IMR-90 (cell line): ENCODE measurements around the gene PTPRF. TPM values are rescaled to one million over a fixed set of nuclear protein-coding genes. Genes with fewer than 3 reads are reported as not detected.

ENCODE experiments used
- ATAC-seq: fragments of 200-7000 bp; cut with Tn5 transposase; 2 replicates; pipeline ENCODE4 v1.9.1; 2020; ENCODE audit warnings: low read depth, mild to moderate bottlenecking, moderate library complexity
- BruUV-seq: library from RNA; stranded (reverse); fragments of 400-500 nt; replicated peaks from 2 replicates; lab custom pipeline; 2021; lab: Mats Ljungman, UMichigan
- CTCF ChIA-PET: fragments of 300-600 bp; formaldehyde crosslinking; extraction: SDS; loops from one replicate; lab custom pipeline; 2021; ENCODE audit warnings: antibody characterized with exemption; lab: Yijun Ruan, JAX
- POLR2A ChIA-PET: fragments of 300-600 bp; sonication (Branson Sonifier 250); formaldehyde crosslinking; loops from one replicate; lab custom pipeline; 2022; ENCODE audit warnings: antibody characterized with exemption; ENCODE audit not compliant: unreplicated experiment; lab: Charles Lee
- DNase-seq: peaks from one replicate; pipeline ENCODE4 v3.0.0; 2013
- H2AFZ ChIP-seq: replicated peaks from 2 replicates; pipeline ENCODE3; 2013; ENCODE audit warnings: low read length, mild to moderate bottlenecking; ENCODE audit not compliant: poor library complexity
- H2AK5ac ChIP-seq: 2 replicates; pipeline ENCODE4 v1.6.1; 2013; ENCODE audit warnings: low read depth, low read length, inconsistent platforms
- H2AK9ac ChIP-seq: replicated peaks from 2 replicates; pipeline ENCODE3; 2013; ENCODE audit warnings: mild to moderate bottlenecking, low read depth, low read length, moderate library complexity; ENCODE audit not compliant: poor library complexity
- H2BK120ac ChIP-seq: 2 replicates; pipeline ENCODE4 v1.6.1; 2013; ENCODE audit warnings: low read depth, low read length, inconsistent platforms
- H2BK15ac ChIP-seq: 3 replicates; pipeline ENCODE4 v1.6.1; 2013; ENCODE audit warnings: low read depth, low read length, inconsistent platforms
- H2BK20ac ChIP-seq: 2 replicates; pipeline ENCODE4 v1.6.1; 2013; ENCODE audit warnings: low read depth, mild to moderate bottlenecking, inconsistent platforms, low read length, moderate library complexity
- H2BK5ac ChIP-seq: 2 replicates; pipeline ENCODE4 v1.6.1; 2013; ENCODE audit warnings: mild to moderate bottlenecking, low read depth, low read length, inconsistent platforms; ENCODE audit not compliant: poor library complexity, severe bottlenecking
- H3K14ac ChIP-seq: replicated peaks from 2 replicates; pipeline ENCODE4 v1.6.1; 2013; ENCODE audit warnings: low read depth, low read length, inconsistent platforms
- H3K18ac ChIP-seq: 2 replicates; pipeline ENCODE4 v1.6.1; 2013; ENCODE audit warnings: low read depth, low read length, control low read depth
- H3K23ac ChIP-seq: 2 replicates; pipeline ENCODE4 v1.6.1; 2013; ENCODE audit warnings: low read depth, low read length, inconsistent platforms
- H3K27ac ChIP-seq: 2 replicates; pipeline ENCODE4 v1.5.1; 2013; ENCODE audit warnings: mild to moderate bottlenecking, control low read depth, low read length; ENCODE audit not compliant: insufficient read depth
- H3K27me3 ChIP-seq: 2 replicates; pipeline ENCODE4 v1.6.1; 2013; ENCODE audit warnings: low read length; ENCODE audit not compliant: control insufficient read depth, insufficient read depth
- H3K36me3 ChIP-seq: 2 replicates; pipeline ENCODE4 v1.6.1; 2013; ENCODE audit warnings: low read length, mixed read lengths; ENCODE audit not compliant: control insufficient read depth, insufficient read depth
- H3K4ac ChIP-seq: 2 replicates; pipeline ENCODE4 v1.6.1; 2013; ENCODE audit warnings: low read depth, low read length, inconsistent platforms
- H3K4me1 ChIP-seq: 2 replicates; pipeline ENCODE4 v1.6.1; 2013; ENCODE audit warnings: low read length, mixed read lengths; ENCODE audit not compliant: control insufficient read depth, insufficient read depth
- H3K4me2 ChIP-seq: 2 replicates; pipeline ENCODE4 v1.6.1; 2013; ENCODE audit warnings: low read depth, mild to moderate bottlenecking, control low read depth, low read length, moderate library complexity
- H3K4me3 ChIP-seq: 2 replicates; pipeline ENCODE4 v1.5.1; 2013; ENCODE audit warnings: low read depth, mild to moderate bottlenecking, control low read depth, low read length, moderate library complexity; ENCODE audit not compliant: insufficient read depth
- H3K56ac ChIP-seq: 2 replicates; pipeline ENCODE4 v1.6.1; 2013; ENCODE audit warnings: low read length, inconsistent platforms; ENCODE audit not compliant: insufficient read depth; ENCODE audit errors: extremely low read depth
- H3K79me1 ChIP-seq, 2 experiments: 2 replicates each; pipeline ENCODE4 v1.6.1; 2013; ENCODE audit warnings: low read length in 2 of 2, inconsistent platforms in 1 of 2, low read depth in 1 of 2
- H3K9ac ChIP-seq: 2 replicates; pipeline ENCODE4 v1.6.1; 2013; ENCODE audit warnings: low read depth, low read length, control low read depth
- H3K9me1 ChIP-seq: 2 replicates; pipeline ENCODE4 v1.6.1; 2013; ENCODE audit warnings: low read length, inconsistent platforms; ENCODE audit not compliant: insufficient read depth
- H3K9me3 ChIP-seq: 2 replicates; pipeline ENCODE4 v1.6.1; 2013; ENCODE audit warnings: low read length; ENCODE audit not compliant: control insufficient read depth, insufficient read depth
- H4K20me1 ChIP-seq: 2 replicates; pipeline ENCODE4 v1.6.1; 2013; ENCODE audit warnings: low read length, inconsistent platforms; ENCODE audit not compliant: insufficient read depth
- H4K5ac ChIP-seq: 2 replicates; pipeline ENCODE4 v1.6.1; 2013; ENCODE audit warnings: mild to moderate bottlenecking, low read depth, low read length, control low read depth
- H4K8ac ChIP-seq, 2 experiments: 2 replicates each; pipeline ENCODE4 v1.6.1; 2013; ENCODE audit warnings: low read depth in 2 of 2, low read length in 2 of 2, control low read depth in 1 of 2, inconsistent platforms in 1 of 2
- H4K91ac ChIP-seq: 2 replicates; pipeline ENCODE4 v1.6.1; 2013; ENCODE audit warnings: low read depth, low read length, inconsistent platforms; ENCODE audit not compliant: insufficient read depth
- CHD1 ChIP-seq: IDR thresholded peaks from 2 replicates; pipeline ENCODE4 v1.6.1; 2012; ENCODE audit warnings: low read depth, low read length, improper control_type of control experiment
- CTCF ChIP-seq: conservative IDR thresholded peaks from 2 replicates; pipeline ENCODE4 v1.5.1; 2012; ENCODE audit warnings: mild to moderate bottlenecking, low read depth, low read length, improper control_type of control experiment
- ELK1 ChIP-seq: fragments of 150-350 bp; IDR thresholded peaks from 2 replicates; pipeline ENCODE4 v1.6.1; 2016; ENCODE audit warnings: low read depth, mild to moderate bottlenecking, low read length, moderate library complexity, borderline replicate concordance
- MAZ ChIP-seq: IDR thresholded peaks from 2 replicates; pipeline ENCODE4 v1.6.1; 2012; ENCODE audit warnings: low read depth, mild to moderate bottlenecking, low read length, improper control_type of control experiment, moderate library complexity, borderline replicate concordance
- POLR2A ChIP-seq: IDR thresholded peaks from 2 replicates; pipeline ENCODE4 v1.6.1; 2012; ENCODE audit warnings: mild to moderate bottlenecking, low read depth, low read length
- RAD21 ChIP-seq: IDR thresholded peaks from 2 replicates; pipeline ENCODE4 v1.6.1; 2012; ENCODE audit warnings: low read length, improper control_type of control experiment
- WGBS, 2 experiments: methylation state at CpG; one replicate each; pipeline versions ENCODE4 v1.1.5 to v1.1.7; 2013; ENCODE audit warnings: missing lambda C conversion rate in 2 of 2; ENCODE audit not compliant: insufficient read length in 1 of 2; ENCODE audit errors: extremely low coverage in 2 of 2; 5-methylcytosine and 5-hydroxymethylcytosine counted together
- dilution Hi-C: fragments of 300-500 bp; cut with HindIII; formaldehyde crosslinking; loops from one replicate; pipeline ENCODE4 v1.14.3; 2018; ENCODE audit warnings: low sequenced_read_pairs; ENCODE audit not compliant: unreplicated experiment
- in situ Hi-C: fragments of 300-500 bp; cut with MboI; formaldehyde crosslinking; loops from 3 replicates; pipeline ENCODE4 v1.14.3; 2019; ENCODE audit warnings: low sequenced_read_pairs, inconsistent platforms, mixed read lengths
- intact Hi-C: fragments of 100-400 bp; cut with micrococcal nuclease; formaldehyde crosslinking; loops from 2 replicates; pipeline ENCODE4 v1.10.0; 2022
- polyA plus RNA-seq, 3 experiments: library from polyadenylated mRNA; depleted of rRNA; stranded (reverse); fragments of >200 nt; gene quantifications; 2 replicates each; pipeline ENCODE4 v1.2.3, GENCODE V29; 2012; ENCODE audit warnings: low replicate concordance in 1 of 3
- total RNA-seq: library from RNA; depleted of rRNA; stranded (reverse); fragments of >200 nt; gene quantifications from 2 replicates; pipeline ENCODE4 v1.2.3, GENCODE V29; 2012

Gene PTPRF
- total and polyA plus RNA-seq, 2 of the 4 experiments (the other 2 are of a cell fraction), result 25.8 to 92.3 TPM

GRCh38 chr1:43617668-43618067 is 87.0 kb downstream of the PTPRF start:
- in situ Hi-C loops, result no loop called here
- no peaks in the 10 kb centered on the region for H3K9me3 ChIP-seq
- DNase-seq (no peak), ATAC-seq (no peak)
- H3K4me3 ChIP-seq, result no peak overlapping the region
- no peak overlapping the region for H2BK120ac ChIP-seq
- dilution Hi-C loops, result no loop called here
- no peaks in the 10 kb centered on the region for H3K27me3 ChIP-seq
- ChIA-PET CTCF (no interaction called here), POLR2A (no interaction called here)
- no peak overlapping the region for H3K9ac ChIP-seq
- no peak overlapping the region for H4K91ac ChIP-seq
- no peak overlapping the region for H3K4ac ChIP-seq
- H4K20me1 ChIP-seq, result no peaks in the 10 kb centered on the region; the same call in none of the 2 replicates
- no TSS peak for BruUV-seq
- no peaks in the 10 kb centered on the region for H3K4me1 ChIP-seq
- intact Hi-C loops, result no loop called here
- TF ChIP-seq RAD21, result no peak
- TF ChIP-seq ELK1, result no peak
- TF ChIP-seq CTCF, result no peak
- no peak for TF ChIP-seq POLR2A
- no peak for TF ChIP-seq MAZ
- no peak for TF ChIP-seq CHD1
- no peak overlapping the region for H3K56ac ChIP-seq
- H3K36me3 ChIP-seq, result peaks cover 75% of the 10 kb centered on the region
- H2BK5ac ChIP-seq, result no peak overlapping the region
- H4K5ac ChIP-seq, result no peak overlapping the region
- no peak overlapping the region for H2BK15ac ChIP-seq
- no peak overlapping the region for H3K14ac ChIP-seq
- H2AK5ac ChIP-seq, result no peak overlapping the region
- H4K8ac ChIP-seq, result no peak overlapping the region
- no peaks in the 10 kb centered on the region; a peak in 1 of 4 replicates for H3K79me1 ChIP-seq
- H2AFZ ChIP-seq, result no peak overlapping the region
- no peak overlapping the region for H2BK20ac ChIP-seq
- no peak overlapping the region for H3K18ac ChIP-seq
- 94% methylated on average over 6 of the region's 14 CpGs; no CpG with 5 or more reads in 1 of the 2 experiments for WGBS, 2 experiments
- H3K27ac ChIP-seq, result no peak overlapping the region
- no peak overlapping the region for H3K23ac ChIP-seq
- H3K9me1 ChIP-seq, result peaks cover 4% of the 10 kb centered on the region; the same call in 1 of the 2 replicates
- H3K4me2 ChIP-seq, result no peak overlapping the region
- no peak overlapping the region for H2AK9ac ChIP-seq
